IMR-90 (cell line): ENCODE results near the gene NOTCH2. TPM values are rescaled to one million over a fixed set of nuclear protein-coding genes. Genes with fewer than 3 reads are reported as not detected.

Experiments
- ATAC-seq: fragments of 200-7000 bp; cut with Tn5 transposase; 2 replicates; pipeline ENCODE4 v1.9.1; 2020; ENCODE audit warnings: low read depth, mild to moderate bottlenecking, moderate library complexity
- BruUV-seq: library from RNA; stranded (reverse); fragments of 400-500 nt; replicated peaks from 2 replicates; lab custom pipeline; 2021; lab: Mats Ljungman, UMichigan
- CTCF ChIA-PET: fragments of 300-600 bp; formaldehyde crosslinking; extraction: SDS; loops from one replicate; lab custom pipeline; 2021; ENCODE audit warnings: antibody characterized with exemption; lab: Yijun Ruan, JAX
- POLR2A ChIA-PET: fragments of 300-600 bp; sonication (Branson Sonifier 250); formaldehyde crosslinking; loops from one replicate; lab custom pipeline; 2022; ENCODE audit warnings: antibody characterized with exemption; ENCODE audit not compliant: unreplicated experiment; lab: Charles Lee
- DNase-seq: peaks from one replicate; pipeline ENCODE4 v3.0.0; 2013
- H2AFZ ChIP-seq: replicated peaks from 2 replicates; pipeline ENCODE3; 2013; ENCODE audit warnings: low read length, mild to moderate bottlenecking; ENCODE audit not compliant: poor library complexity
- H2AK5ac ChIP-seq: 2 replicates; pipeline ENCODE4 v1.6.1; 2013; ENCODE audit warnings: low read depth, low read length, inconsistent platforms
- H2AK9ac ChIP-seq: replicated peaks from 2 replicates; pipeline ENCODE3; 2013; ENCODE audit warnings: mild to moderate bottlenecking, low read depth, low read length, moderate library complexity; ENCODE audit not compliant: poor library complexity
- H2BK120ac ChIP-seq: 2 replicates; pipeline ENCODE4 v1.6.1; 2013; ENCODE audit warnings: low read depth, low read length, inconsistent platforms
- H2BK15ac ChIP-seq: 3 replicates; pipeline ENCODE4 v1.6.1; 2013; ENCODE audit warnings: low read depth, low read length, inconsistent platforms
- H2BK20ac ChIP-seq: 2 replicates; pipeline ENCODE4 v1.6.1; 2013; ENCODE audit warnings: low read depth, mild to moderate bottlenecking, inconsistent platforms, low read length, moderate library complexity
- H2BK5ac ChIP-seq: 2 replicates; pipeline ENCODE4 v1.6.1; 2013; ENCODE audit warnings: mild to moderate bottlenecking, low read depth, low read length, inconsistent platforms; ENCODE audit not compliant: poor library complexity, severe bottlenecking
- H3K14ac ChIP-seq: replicated peaks from 2 replicates; pipeline ENCODE4 v1.6.1; 2013; ENCODE audit warnings: low read depth, low read length, inconsistent platforms
- H3K18ac ChIP-seq: 2 replicates; pipeline ENCODE4 v1.6.1; 2013; ENCODE audit warnings: low read depth, low read length, control low read depth
- H3K23ac ChIP-seq: 2 replicates; pipeline ENCODE4 v1.6.1; 2013; ENCODE audit warnings: low read depth, low read length, inconsistent platforms
- H3K27ac ChIP-seq: 2 replicates; pipeline ENCODE4 v1.5.1; 2013; ENCODE audit warnings: mild to moderate bottlenecking, control low read depth, low read length; ENCODE audit not compliant: insufficient read depth
- H3K27me3 ChIP-seq: 2 replicates; pipeline ENCODE4 v1.6.1; 2013; ENCODE audit warnings: low read length; ENCODE audit not compliant: control insufficient read depth, insufficient read depth
- H3K36me3 ChIP-seq: 2 replicates; pipeline ENCODE4 v1.6.1; 2013; ENCODE audit warnings: low read length, mixed read lengths; ENCODE audit not compliant: control insufficient read depth, insufficient read depth
- H3K4ac ChIP-seq: 2 replicates; pipeline ENCODE4 v1.6.1; 2013; ENCODE audit warnings: low read depth, low read length, inconsistent platforms
- H3K4me1 ChIP-seq: 2 replicates; pipeline ENCODE4 v1.6.1; 2013; ENCODE audit warnings: low read length, mixed read lengths; ENCODE audit not compliant: control insufficient read depth, insufficient read depth
- H3K4me2 ChIP-seq: 2 replicates; pipeline ENCODE4 v1.6.1; 2013; ENCODE audit warnings: low read depth, mild to moderate bottlenecking, control low read depth, low read length, moderate library complexity
- H3K4me3 ChIP-seq: 2 replicates; pipeline ENCODE4 v1.5.1; 2013; ENCODE audit warnings: low read depth, mild to moderate bottlenecking, control low read depth, low read length, moderate library complexity; ENCODE audit not compliant: insufficient read depth
- H3K56ac ChIP-seq: 2 replicates; pipeline ENCODE4 v1.6.1; 2013; ENCODE audit warnings: low read length, inconsistent platforms; ENCODE audit not compliant: insufficient read depth; ENCODE audit errors: extremely low read depth
- H3K79me1 ChIP-seq, 2 experiments: 2 replicates each; pipeline ENCODE4 v1.6.1; 2013; ENCODE audit warnings: low read length in 2 of 2, inconsistent platforms in 1 of 2, low read depth in 1 of 2
- H3K9ac ChIP-seq: 2 replicates; pipeline ENCODE4 v1.6.1; 2013; ENCODE audit warnings: low read depth, low read length, control low read depth
- H3K9me1 ChIP-seq: 2 replicates; pipeline ENCODE4 v1.6.1; 2013; ENCODE audit warnings: low read length, inconsistent platforms; ENCODE audit not compliant: insufficient read depth
- H3K9me3 ChIP-seq: 2 replicates; pipeline ENCODE4 v1.6.1; 2013; ENCODE audit warnings: low read length; ENCODE audit not compliant: control insufficient read depth, insufficient read depth
- H4K20me1 ChIP-seq: 2 replicates; pipeline ENCODE4 v1.6.1; 2013; ENCODE audit warnings: low read length, inconsistent platforms; ENCODE audit not compliant: insufficient read depth
- H4K5ac ChIP-seq: 2 replicates; pipeline ENCODE4 v1.6.1; 2013; ENCODE audit warnings: mild to moderate bottlenecking, low read depth, low read length, control low read depth
- H4K8ac ChIP-seq, 2 experiments: 2 replicates each; pipeline ENCODE4 v1.6.1; 2013; ENCODE audit warnings: low read depth in 2 of 2, low read length in 2 of 2, control low read depth in 1 of 2, inconsistent platforms in 1 of 2
- H4K91ac ChIP-seq: 2 replicates; pipeline ENCODE4 v1.6.1; 2013; ENCODE audit warnings: low read depth, low read length, inconsistent platforms; ENCODE audit not compliant: insufficient read depth
- CEBPB ChIP-seq: IDR thresholded peaks from 2 replicates; pipeline ENCODE4 v1.6.1; 2012; ENCODE audit warnings: low read depth, low read length, improper control_type of control experiment
- MAFK ChIP-seq: IDR thresholded peaks from 2 replicates; pipeline ENCODE4 v1.6.1; 2012; ENCODE audit warnings: low read depth, low read length, improper control_type of control experiment
- MAZ ChIP-seq: IDR thresholded peaks from 2 replicates; pipeline ENCODE4 v1.6.1; 2012; ENCODE audit warnings: low read depth, mild to moderate bottlenecking, low read length, improper control_type of control experiment, moderate library complexity, borderline replicate concordance
- NFE2L2 ChIP-seq: fragments of 150-350 bp; IDR thresholded peaks from 2 replicates; pipeline ENCODE4 v1.6.1; 2016; ENCODE audit warnings: low read depth, mild to moderate bottlenecking, low read length
- RCOR1 ChIP-seq: IDR thresholded peaks from 2 replicates; pipeline ENCODE4 v1.6.1; 2012; ENCODE audit warnings: mild to moderate bottlenecking, low read length, improper control_type of control experiment; ENCODE audit not compliant: insufficient replicate concordance
- RFX5 ChIP-seq: IDR thresholded peaks from 2 replicates; pipeline ENCODE4 v1.8.0; 2012; ENCODE audit warnings: low read depth, mild to moderate bottlenecking, low read length, moderate library complexity
- USF2 ChIP-seq: fragments of 150-350 bp; IDR thresholded peaks from 2 replicates; pipeline ENCODE4 v1.6.1; 2017; ENCODE audit warnings: mild to moderate bottlenecking, antibody characterized with exemption, low read length, low read depth
- WGBS, 2 experiments: methylation state at CpG; one replicate each; pipeline versions ENCODE4 v1.1.5 to v1.1.7; 2013; ENCODE audit warnings: missing lambda C conversion rate in 2 of 2; ENCODE audit not compliant: insufficient read length in 1 of 2; ENCODE audit errors: extremely low coverage in 2 of 2; 5-methylcytosine and 5-hydroxymethylcytosine counted together
- dilution Hi-C: fragments of 300-500 bp; cut with HindIII; formaldehyde crosslinking; loops from one replicate; pipeline ENCODE4 v1.14.3; 2018; ENCODE audit warnings: low sequenced_read_pairs; ENCODE audit not compliant: unreplicated experiment
- in situ Hi-C: fragments of 300-500 bp; cut with MboI; formaldehyde crosslinking; loops from 3 replicates; pipeline ENCODE4 v1.14.3; 2019; ENCODE audit warnings: low sequenced_read_pairs, inconsistent platforms, mixed read lengths
- intact Hi-C: fragments of 100-400 bp; cut with micrococcal nuclease; formaldehyde crosslinking; loops from 2 replicates; pipeline ENCODE4 v1.10.0; 2022
- polyA plus RNA-seq, 3 experiments: library from polyadenylated mRNA; depleted of rRNA; stranded (reverse); fragments of >200 nt; gene quantifications; 2 replicates each; pipeline ENCODE4 v1.2.3, GENCODE V29; 2012; ENCODE audit warnings: low replicate concordance in 1 of 3
- total RNA-seq: library from RNA; depleted of rRNA; stranded (reverse); fragments of >200 nt; gene quantifications from 2 replicates; pipeline ENCODE4 v1.2.3, GENCODE V29; 2012
- TF ChIP-seq, protein P1 (sequence below): conservative IDR thresholded peaks from 2 replicates; pipeline ENCODE4 v1.5.1; 2012; ENCODE audit warnings: mild to moderate bottlenecking, low read depth, low read length, improper control_type of control experiment

NOTCH2 gene
- total and polyA plus RNA-seq, 2 of the 4 experiments (the other 2 are of a cell fraction) = 40.4 to 131 TPM

DNA sequence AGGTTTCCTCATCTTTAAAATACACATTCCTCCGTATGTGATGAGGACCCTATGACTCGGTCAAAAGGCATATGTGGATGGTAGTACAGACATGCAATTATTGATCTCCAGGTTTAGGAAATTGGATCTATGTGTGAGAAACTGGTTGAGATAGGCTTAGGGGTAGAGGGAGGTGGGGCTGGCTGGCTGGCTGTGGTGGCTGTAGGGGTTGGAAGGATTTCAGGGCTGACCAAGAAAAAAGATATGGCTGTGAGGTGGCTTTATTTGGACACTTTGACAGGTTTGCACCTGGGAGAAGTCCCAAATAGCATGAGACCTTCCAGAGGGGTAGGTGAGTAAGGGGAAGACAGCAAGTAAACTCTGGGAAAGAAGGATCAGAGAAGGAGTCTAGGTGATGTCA, 133.5 kb downstream of the NOTCH2 start:
- H2AK9ac ChIP-seq = no peak overlapping the region
- H3K79me1 ChIP-seq = peaks cover 21 to 25% of the 10 kb centered on the region in 2 experiments
- no peak overlapping the region for H4K91ac ChIP-seq
- H4K5ac ChIP-seq = no peak overlapping the region
- no peak overlapping the region for H3K4me2 ChIP-seq
- H2AFZ ChIP-seq = no peak overlapping the region
- no peak overlapping the region for H3K18ac ChIP-seq
- CTCF ChIA-PET = no interaction called here
- ATAC-seq (no peak), DNase-seq (no peak)
- H3K23ac ChIP-seq = no peak overlapping the region
- H3K4me3 ChIP-seq = no peak overlapping the region
- H2BK120ac ChIP-seq = no peak overlapping the region
- peaks cover 2% of the 10 kb centered on the region; the same call in 1 of the 2 replicates for H3K4me1 ChIP-seq
- no peak overlapping the region for H2BK15ac ChIP-seq
- no peak overlapping the region for H3K14ac ChIP-seq
- H3K9me3 ChIP-seq = peaks cover 2% of the 10 kb centered on the region; the same call in 1 of the 2 replicates
- no peak overlapping the region for H3K4ac ChIP-seq
- H3K9me1 ChIP-seq = peaks cover 2% of the 10 kb centered on the region; the same call in 1 of the 2 replicates
- no peak overlapping the region for H3K9ac ChIP-seq
- H4K8ac ChIP-seq = no peak overlapping the region
- dilution Hi-C loops (no loop called here), in situ Hi-C loops (no loop called here), intact Hi-C loops (loop anchor here (5.0 kb wide), 1 partner anchor 34 kb away; no protein-coding TSS in a partner anchor)
- POLR2A ChIA-PET = no interaction called here
- H2AK5ac ChIP-seq = no peak overlapping the region
- H2BK5ac ChIP-seq = no peak overlapping the region
- TF ChIP-seq, protein P1, sequence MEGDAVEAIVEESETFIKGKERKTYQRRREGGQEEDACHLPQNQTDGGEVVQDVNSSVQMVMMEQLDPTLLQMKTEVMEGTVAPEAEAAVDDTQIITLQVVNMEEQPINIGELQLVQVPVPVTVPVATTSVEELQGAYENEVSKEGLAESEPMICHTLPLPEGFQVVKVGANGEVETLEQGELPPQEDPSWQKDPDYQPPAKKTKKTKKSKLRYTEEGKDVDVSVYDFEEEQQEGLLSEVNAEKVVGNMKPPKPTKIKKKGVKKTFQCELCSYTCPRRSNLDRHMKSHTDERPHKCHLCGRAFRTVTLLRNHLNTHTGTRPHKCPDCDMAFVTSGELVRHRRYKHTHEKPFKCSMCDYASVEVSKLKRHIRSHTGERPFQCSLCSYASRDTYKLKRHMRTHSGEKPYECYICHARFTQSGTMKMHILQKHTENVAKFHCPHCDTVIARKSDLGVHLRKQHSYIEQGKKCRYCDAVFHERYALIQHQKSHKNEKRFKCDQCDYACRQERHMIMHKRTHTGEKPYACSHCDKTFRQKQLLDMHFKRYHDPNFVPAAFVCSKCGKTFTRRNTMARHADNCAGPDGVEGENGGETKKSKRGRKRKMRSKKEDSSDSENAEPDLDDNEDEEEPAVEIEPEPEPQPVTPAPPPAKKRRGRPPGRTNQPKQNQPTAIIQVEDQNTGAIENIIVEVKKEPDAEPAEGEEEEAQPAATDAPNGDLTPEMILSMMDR = no peak
- TF ChIP-seq MAFK = no peak
- TF ChIP-seq MAZ = no peak
- no peak for TF ChIP-seq USF2
- TF ChIP-seq NFE2L2 = no peak
- no peak for TF ChIP-seq CEBPB
- TF ChIP-seq RFX5 = no peak
- no peak for TF ChIP-seq RCOR1
- H3K56ac ChIP-seq = no peak overlapping the region
- no peak overlapping the region for H3K27ac ChIP-seq
- H4K20me1 ChIP-seq = no peaks in the 10 kb centered on the region
- peaks cover 40% of the 10 kb centered on the region for H3K36me3 ChIP-seq
- BruUV-seq = no TSS peak
- H2BK20ac ChIP-seq = no peak overlapping the region
- no CpG with 5 or more reads among the region's 2 CpGs for WGBS, 2 experiments
- no peaks in the 10 kb centered on the region for H3K27me3 ChIP-seq
